GM20431 (cell line): Measurements from ENCODE around the gene OR10A2.
"Not testable (repeated sequence)": the region's sequence is repeated elsewhere in the genome, so short reads cannot be mapped to it uniquely, and the experiment has no call there.

Experiments
- in situ Hi-C: fragments of 300-500 bp; cut with MseI, MboI; formaldehyde crosslinking; loops from one replicate; pipeline ENCODE4 v1.15.0; 2020; ENCODE audit warnings: low sequenced_read_pairs; ENCODE audit not compliant: unreplicated experiment

The OR10A2 gene

DNA sequence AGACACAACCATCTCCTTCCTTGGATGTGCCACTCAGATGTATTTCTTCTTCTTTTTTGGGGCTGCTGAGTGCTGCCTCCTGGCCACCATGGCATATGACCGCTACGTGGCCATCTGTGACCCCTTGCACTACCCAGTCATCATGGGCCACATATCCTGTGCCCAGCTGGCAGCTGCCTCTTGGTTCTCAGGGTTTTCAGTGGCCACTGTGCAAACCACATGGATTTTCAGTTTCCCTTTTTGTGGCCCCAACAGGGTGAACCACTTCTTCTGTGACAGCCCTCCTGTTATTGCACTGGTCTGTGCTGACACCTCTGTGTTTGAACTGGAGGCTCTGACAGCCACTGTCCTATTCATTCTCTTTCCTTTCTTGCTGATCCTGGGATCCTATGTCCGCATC lies 14.1 kb downstream of the OR10A2 start:
- in situ Hi-C loops = no loop called here

DNA sequence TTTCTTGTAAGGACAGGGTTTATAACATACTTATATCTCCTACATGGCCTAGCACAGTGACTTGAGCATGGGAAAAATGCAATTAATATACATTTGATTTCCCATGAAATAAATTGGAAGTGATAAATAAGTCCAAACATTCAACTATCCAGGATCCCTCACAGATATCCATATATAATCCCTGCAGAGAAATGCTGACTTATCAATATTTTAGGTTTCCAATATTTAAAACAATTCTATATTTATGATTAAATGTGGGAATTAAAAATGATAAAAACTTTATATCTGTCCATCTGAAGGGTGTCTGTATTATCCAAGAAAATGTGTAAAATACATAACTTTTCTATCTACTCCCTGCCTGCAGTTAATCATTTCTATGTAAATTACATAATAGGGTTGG lies 19.9 kb downstream of the OR10A2 start:
- in situ Hi-C loops = no loop called here

DNA sequence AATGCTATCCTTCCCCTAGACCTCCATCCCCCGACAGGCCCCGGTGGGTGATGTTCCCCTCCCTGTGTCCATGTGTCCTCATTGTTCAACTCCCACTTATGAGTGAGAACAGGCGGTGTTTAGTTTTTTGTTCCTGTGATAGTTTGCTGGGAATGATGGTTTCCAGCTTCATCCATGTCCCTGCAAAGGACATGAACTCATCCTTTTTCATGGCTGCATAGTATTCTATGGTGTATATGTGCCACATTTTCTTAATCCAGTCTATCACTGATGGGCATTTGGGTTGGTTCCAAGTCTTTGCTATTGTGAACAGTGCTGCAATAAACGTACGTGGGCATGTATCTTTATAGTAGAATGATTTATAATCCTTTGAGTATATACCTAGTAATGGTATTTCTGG lies 24.9 kb downstream of the OR10A2 start:
- in situ Hi-C loops = not testable (repeated sequence)

DNA sequence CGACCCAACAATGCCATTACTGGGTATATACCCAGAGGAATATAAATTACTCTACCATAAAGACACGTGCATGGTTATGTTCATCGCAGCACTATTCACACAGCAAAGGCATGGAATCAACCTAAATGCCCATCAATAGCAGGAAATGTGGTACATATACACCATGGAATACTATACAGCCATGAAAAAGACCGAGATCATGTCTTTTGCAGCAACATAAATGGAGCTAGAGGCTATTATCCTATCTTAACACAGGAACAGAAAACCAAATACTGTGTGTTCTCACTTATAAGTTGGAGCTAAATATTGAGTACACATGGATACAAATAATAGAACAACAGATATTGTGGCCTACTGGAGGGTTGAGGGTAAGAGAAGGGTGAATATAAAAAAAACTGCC lies 26.0 kb downstream of the OR10A2 start:
- in situ Hi-C loops = no loop called here

DNA sequence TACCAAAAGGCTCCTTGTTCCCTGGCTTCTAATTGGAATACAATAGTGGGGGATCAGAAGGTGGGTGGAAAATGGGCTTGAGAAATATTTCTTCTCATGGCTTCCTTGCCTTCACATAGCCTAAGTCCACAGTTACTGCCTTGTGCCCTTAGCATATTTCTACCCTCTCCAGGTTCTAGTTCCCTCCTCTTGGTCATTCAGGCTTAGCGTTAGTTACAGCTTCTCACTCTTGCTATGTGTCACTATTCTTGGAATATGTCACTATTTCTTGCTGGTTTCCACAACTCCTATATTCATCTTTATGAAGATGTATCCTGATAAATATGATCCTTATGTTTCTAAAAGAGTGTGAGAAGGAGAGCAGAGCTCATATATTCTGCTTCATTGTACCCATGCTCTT lies 27.0 kb downstream of the OR10A2 start:
- in situ Hi-C loops = no loop called here

DNA sequence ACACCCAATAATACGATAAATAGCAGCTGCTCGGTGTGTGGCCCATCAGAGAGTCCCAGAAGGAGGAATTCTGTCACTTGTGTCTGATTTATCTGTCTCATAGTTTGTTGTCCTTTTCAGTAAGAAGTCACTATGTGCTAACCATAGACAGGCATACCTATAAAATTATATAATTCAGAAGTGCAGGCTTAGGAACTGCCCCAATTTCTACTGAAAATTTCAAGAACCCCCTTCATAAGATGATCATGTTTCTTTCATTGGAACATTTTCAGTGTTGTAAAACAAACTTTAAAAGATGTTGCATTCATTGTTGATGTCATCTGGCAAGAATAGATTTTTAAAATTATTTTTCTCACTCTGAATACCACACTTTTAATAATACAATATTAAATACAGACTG lies 29.5 kb downstream of the OR10A2 start, which contains the start of gene OR2D2:
TSS of gene OR2D2 (minus strand) at position 101 of the 400 bp plus-strand sequence. CDS start at position 101, 0 bp downstream.
- in situ Hi-C loops = no loop called here

DNA sequence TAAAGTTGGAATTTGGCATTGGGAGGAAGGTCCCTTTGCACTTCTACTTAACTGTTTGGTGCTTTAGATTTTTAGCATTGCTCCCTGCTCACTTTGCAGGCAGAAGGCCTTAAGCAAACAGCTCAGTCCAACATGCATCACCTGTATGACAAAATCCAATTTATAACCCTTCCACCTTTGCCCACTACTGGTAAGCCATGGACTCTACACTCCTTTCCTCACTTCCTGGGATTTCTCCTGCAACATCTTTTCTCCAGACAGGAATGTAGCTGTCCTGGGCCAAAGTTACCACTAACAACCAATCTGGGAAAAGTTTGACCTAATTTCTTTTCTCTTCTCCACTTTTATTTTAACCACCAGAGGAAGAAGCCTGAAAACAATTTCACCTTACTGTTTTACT lies 31.2 kb downstream of the OR10A2 start:
- in situ Hi-C loops = no loop called here

DNA sequence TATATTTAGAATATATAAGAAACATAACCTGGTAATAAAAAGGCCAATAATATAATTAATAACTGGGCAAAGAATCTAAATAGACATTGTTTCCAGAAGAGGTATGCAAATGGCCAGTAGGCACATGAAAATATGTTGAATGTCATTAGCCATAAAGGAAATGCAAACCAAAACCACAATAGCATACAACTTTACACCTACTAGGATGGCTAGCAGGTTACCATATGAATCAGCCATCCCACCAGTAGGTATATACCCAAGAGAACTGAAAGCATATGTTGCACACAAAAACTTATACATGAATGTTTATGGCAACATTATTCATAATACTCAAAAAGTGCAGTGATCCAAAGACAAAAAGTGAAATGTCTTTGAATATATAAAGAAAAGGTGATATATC lies 32.2 kb downstream of the OR10A2 start:
- in situ Hi-C loops = no loop called here

DNA sequence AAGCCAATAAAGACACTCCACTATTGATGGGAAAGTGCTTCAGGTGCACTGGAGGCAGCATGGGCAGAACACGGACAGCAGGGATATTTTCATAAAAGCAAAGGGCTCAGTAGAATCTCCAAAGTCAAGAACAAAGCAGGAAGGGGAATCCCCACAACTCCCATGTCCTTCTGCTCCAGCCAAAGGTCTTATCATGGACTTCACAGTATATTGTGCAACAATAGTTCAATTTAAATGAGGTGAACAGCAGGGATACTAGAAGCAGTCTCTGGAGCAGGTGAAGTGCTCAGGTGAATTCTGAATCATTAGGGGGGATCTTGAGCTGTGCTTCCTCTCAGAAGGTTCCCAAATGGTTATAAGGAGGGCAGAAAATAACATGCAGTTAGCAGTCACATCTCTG lies 36.1 kb downstream of the OR10A2 start:
- in situ Hi-C loops = no loop called here

DNA sequence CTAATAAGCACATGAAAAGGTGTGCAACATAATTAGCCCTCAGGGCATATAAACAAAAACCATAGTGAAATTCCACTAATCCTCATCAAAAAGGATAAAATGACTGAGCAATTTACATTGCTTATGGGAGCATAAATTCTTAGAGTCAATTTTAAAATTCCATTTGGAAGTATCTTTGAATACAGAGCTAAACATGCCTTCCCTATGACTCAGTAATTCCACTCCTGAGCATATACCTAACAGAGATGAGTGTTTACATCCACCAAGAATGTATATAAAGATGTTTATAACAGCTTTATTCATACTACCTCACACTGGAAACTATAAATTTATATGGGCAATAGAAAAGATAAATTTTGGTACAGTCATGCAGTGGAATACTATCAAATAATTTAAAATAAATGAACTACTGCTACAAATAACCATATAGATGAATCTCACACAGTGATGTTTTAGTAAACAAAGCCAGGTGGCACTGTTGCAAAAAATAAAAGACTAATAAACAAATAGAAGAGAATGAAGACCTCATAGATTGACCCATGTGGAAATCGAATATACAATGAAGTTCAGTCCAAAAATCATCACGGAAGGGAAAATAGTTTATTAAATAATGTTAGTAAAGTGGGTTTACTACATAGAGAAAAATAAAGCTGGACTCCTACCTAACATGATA lies 37.6 kb downstream of the OR10A2 start:
- in situ Hi-C loops = no loop called here

DNA sequence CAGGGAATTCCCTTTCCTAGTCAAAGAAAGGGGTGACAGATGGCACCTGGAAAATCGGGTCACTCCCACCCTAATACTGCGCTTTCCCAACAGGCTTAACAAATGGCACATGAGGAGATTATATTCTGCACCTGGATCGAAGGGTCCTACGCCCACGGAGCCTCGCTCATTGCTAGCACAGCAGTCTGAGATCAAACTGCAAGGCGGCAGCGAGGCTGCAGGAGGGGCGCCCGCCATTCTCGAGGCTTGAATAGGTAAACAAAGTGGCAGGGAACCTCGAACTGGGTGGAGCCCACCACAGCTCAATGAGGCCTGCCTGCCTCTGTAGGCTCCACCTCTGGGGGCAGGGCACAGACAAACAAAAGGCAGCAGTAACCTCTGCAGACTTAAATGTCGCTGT lies 41.9 kb downstream of the OR10A2 start:
- in situ Hi-C loops = not testable (repeated sequence)

DNA sequence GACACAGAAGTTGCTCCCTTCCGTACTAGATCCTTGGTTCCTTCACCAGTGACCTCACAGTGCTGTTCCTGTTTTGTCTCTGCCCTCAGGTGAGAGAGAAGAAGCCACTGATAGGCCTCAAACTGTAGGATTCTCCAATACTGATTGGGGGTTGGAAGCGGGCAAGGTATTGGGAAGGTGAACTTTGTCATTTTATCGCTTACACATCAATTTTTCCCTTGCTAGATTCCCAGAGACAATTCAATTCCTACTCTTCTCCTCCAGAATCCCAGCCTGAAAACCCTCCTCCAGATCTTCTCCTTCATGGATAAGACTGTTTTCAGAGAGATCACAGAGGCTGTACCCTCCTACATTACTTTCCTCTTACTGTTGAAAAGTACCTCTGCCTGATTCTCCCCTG lies 48.5 kb downstream of the OR10A2 start:
- in situ Hi-C loops = no loop called here

DNA sequence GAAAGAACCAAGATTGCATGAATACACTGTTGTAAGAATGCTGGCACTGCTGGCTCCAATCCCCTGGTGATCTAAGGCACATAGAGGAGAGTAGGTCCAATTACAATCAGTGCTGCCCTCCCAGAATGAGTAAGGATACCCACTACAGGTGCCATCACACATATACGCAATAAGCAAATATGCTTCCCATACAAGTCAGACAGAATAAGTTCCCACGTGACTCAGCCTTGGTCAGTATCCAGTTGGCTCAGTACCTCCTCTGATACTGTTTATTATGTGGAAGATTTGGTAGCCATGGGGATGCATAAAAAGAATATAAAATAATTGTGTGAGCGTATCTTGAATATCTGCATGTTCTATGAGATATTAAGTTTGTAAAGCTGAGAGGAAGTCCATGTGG lies 49.1 kb downstream of the OR10A2 start:
- in situ Hi-C loops = no loop called here

DNA sequence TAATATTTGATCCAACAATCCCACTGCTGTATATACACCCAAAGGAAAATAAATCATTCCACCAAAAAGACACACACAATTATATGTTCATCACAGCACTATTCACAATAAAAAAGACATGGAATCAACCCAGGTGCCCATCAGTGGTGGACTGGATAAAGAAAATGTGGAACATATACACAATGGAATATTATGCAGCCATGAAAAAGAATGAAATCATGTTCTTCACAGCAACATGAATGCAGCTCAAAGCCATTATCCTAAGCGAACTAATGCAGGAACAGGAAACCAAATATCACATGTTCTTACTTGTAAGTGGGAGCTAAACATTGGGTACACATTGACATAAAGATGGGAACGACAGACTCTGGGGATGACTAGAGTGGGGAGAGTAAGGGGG lies 56.8 kb downstream of the OR10A2 start:
- in situ Hi-C loops = no loop called here

DNA sequence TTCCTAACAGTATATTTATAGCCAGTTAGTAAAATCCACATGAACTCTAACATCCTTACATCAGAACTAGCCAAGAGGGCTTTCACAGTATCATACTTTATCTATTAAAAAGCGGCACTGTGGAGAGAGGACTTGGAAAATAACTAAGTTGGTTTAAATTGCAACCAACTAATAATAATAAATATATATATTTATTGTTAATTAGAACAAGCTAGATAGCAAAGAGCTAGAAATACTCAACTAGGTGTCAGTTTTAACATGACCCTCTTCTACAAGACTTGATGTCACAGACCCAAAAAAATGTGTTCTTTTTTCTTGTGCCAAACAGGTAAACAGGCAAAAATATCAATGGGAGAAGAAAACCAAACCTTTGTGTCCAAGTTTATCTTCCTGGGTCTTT lies 57.8 kb downstream of the OR10A2 start, which contains the start of gene OR2D3:
TSS of gene OR2D3 (plus strand) at position 301 of the 400 bp plus-strand sequence. CDS start at position 301, 0 bp downstream.
- in situ Hi-C loops = no loop called here
